Measurements from ENCODE around the gene IFT172.

Gene IFT172

DNA sequence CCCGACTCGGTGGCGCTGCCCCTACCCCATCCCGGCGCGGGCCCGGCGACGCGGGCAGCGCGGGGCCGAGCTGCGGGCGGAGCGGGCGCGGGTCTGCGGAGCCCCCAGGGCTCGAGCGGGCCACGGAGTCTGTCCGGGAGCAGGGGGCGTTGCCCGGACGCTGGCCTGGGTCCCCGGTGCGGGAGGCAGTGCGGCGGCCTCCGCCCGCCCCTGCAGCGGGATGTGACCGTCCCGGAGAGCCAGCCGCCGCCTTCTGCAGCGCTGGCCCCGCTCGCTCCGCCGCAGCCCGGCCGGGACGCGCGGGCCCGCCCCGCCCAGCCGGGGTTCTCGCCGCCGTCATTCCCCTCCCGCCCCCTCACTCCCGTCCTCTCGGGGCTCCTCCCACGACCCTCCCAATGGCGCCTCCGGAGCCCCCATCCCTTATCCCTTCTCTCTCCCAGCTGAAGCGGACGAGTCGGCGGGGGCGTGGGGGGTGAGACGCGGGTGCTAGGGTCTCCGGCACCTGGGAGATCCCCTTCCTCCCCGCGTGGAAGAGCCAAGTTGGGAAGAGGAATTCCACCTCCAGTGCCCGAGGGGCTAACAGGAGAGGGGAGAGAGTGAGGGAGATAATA, 5.5 kb upstream of the IFT172 start, which contains the start of gene FNDC4:
Gene FNDC4 (minus strand): TSS at position 257 of the 611 bp plus-strand sequence. CDS start 521 bp downstream, outside the sequence.
- DNase-seq (ENCODE audit: low read depth in 2 of 3, low spot score in 2 of 3) = no peak

DNA sequence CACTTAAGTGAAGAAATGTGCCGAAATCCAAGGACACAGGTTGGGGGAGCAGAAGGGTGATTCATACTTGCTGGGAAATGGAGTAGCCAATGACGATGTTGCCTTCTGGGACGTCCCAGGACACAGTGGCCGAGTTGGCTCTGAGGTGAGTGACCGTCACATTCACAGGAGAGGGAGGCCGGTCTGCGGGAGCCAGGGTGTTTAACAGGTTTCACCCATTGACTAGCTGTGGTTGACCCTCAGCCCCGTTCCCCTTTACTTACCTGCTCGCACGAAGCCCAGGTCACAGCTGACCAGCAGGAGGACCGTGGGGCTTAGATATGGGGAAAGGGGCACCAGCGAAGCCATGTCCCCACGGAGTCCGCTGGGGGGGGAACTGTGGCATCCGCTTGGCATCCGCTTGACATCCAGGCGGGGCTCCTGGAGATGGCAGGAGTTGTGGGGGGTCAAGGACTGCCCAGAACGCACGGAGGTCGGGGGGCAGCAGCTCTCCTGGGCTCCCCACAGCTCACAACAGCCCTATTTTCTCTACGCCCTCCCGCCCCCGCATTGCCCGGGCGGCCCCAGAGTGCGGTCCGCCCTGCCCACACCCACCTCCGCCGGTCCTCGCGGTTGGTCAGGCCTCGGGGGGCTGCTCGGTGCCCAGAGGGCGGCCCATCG, 4.9 kb upstream of the IFT172 start:
- DNase-seq (ENCODE audit: low read depth in 2 of 3, low spot score in 2 of 3) = no peak

- no peak for DNase-seq (ENCODE audit: low read depth in 2 of 3, low spot score in 2 of 3)
Measured at GRCh38 chr2:27493948-27494283, 4.4 kb upstream of the IFT172 start.

DNA sequence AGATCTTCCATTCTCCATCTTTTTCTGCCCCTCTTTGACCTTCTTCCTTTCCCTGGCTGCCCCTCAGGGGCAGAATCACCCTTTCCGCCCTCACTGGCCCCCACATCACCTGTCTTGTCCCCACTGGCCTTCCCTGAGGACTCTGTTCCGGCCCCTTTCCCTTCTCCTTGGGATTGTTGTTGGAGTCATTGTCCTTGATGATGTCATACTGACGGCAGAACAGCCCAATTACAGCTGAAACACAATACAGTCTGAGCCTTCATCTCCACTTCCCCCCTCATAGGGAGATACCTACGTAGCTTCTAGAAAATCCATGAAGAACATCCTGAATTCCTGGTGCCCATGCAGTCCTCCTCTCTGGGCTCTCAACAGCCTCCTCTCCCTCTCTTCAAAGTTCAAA, 3.0 kb upstream of the IFT172 start:
- no peak for DNase-seq (ENCODE audit: low read depth in 2 of 3, low spot score in 2 of 3)

DNA sequence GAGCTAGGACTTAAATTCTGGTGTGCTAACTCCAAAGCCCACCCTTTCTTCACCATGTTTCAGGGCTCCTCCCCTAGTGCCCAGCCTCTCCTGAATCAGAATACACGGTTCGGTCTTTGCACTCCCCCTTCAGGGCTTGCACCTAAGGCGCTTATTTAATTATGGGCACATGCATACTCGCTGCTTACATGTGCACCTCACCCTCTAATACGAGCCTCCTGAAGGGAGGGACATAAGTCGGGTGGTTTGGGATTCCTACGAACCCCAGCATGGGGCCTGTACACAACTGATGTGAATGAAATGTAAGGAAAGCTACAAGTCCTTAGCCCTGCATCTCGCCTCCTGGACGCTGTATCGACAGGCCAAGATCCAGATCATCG, 435 bp downstream of the IFT172 start:
- no peak for DNase-seq (ENCODE audit: low read depth in 2 of 3, low spot score in 2 of 3)

DNA sequence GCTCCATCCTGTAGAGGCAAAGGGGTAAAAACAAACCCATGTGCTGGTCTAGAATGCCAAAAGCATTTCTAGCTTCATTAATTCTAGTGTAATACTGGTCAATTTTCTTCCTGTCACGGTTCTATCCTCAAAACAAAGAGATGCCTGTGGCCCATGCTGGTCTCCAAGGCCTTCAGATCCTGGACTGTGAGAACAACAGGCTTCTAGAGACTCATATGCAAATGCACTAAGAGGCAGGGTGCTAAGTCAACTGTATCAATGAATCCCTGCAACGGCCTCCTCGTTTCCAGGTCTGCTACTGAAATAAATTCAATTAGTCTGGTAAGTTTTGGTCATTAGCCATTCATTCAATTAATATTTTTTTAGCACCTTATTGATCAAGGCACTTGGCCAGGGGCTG, 4.0 kb downstream of the IFT172 start:
- no peak for DNase-seq (ENCODE audit: low read depth in 2 of 3, low spot score in 2 of 3)

DNA sequence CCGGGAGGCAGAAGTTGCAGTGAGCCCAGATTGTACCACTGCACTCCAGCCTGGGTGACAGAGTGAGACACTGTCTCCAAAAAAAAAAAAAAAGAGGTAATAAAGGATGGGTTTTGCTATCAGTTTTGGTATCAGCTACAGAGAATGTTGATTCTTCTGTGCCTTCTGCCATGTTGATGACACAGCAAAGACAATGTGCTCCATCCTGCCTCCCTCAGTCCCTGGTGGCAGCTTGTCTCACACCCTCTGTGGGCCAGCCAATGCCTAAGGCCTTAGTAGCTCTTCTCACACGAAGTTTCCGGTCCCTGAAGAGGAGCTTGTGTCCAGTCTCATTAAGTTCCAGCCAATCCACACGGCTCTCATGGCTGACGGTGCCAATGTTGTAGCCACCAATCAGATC, 17.6 kb downstream of the IFT172 start:
- DNase-seq (ENCODE audit: low read depth in 2 of 3, low spot score in 2 of 3) = no peak

GRCh38 chr2:27464443-27464842, 25.1 kb downstream of the IFT172 start:
- DNase-seq (ENCODE audit: low read depth in 2 of 3, low spot score in 2 of 3) = no peak

DNA sequence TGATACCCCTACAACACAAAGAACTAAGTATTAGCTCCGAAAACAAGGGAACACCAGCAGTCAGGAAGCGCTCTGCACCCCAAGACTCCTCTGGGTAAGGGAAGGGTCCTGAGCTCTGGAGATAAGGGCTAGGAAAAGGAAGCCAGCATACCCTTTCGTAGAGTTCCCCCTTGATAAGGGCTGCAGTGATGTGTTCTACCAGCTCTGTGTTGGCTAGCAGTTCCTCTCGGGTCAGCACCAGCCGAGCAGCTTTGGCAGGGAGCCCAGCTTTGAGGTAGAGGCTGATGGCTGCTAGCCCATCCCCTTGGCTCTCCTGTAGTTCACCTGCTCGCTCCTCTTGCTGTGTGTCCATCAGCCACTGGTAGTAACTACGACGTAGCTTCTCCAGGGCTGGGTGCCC, 28.4 kb downstream of the IFT172 start:
- DNase-seq (ENCODE audit: low read depth in 2 of 3, low spot score in 2 of 3) = no peak

DNA sequence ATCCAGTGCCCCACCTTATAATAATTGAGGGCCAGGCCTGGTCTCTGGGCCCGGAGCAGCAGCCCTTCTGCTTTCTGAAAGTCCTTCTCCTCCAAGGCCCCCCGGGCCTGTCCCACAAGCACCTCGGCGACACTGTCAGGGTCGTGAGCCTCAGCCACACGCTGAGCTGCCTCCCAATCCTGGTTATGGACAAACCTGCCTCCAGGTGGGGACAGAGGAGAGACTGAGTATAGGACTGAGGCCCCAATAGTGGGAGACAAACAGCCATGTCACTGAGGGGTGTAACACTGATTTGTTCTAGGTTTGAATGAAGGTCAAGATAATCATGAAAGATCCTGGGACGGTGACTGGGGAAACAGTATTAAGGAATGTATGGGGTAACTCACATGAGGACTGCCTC, 35.6 kb downstream of the IFT172 start:
- no peak for DNase-seq (ENCODE audit: low read depth in 2 of 3, low spot score in 2 of 3)

DNA sequence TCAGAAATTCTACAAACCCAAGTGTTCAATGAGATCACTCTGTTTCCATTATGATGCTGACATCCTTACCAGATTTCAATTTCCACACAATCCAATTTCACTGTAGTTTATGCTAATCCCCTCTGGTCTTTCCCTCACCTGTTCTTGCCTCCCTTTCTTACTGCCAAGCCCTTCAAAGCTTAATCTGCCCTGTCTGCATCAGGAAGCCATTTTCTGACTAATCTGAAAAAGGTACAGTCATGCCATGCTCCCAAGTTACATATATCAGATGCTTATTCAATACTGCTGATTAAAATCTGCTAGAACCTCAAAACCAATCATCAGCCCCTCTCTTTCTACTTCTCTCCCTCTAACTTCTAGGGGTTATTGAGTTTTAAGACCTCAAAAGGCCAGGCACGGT, 38.4 kb downstream of the IFT172 start:
- no peak for DNase-seq (ENCODE audit: low read depth in 2 of 3, low spot score in 2 of 3)

GRCh38 chr2:27448381-27448780, 41.2 kb downstream of the IFT172 start:
- no peak for DNase-seq (ENCODE audit: low read depth in 2 of 3, low spot score in 2 of 3)

DNA sequence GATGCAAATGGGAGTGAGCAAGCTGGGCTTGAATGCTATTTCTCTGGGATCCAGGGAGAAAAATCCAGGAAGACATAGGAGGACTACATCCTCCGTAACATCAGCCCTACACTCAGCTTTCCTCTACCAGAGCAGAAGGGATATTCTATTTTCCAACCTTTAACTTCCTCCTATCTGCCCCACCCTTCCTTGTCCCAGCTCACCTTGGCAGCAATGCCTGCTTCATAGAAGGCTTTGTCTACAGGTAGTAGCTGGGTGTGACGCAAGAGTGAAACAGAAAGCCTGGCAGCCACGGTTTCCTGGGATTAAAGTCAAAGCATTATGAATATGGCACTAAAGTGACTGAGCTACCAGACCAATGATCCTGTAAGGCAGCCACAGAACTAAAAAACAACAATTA, 43.5 kb downstream of the IFT172 start:
- DNase-seq (ENCODE audit: low read depth in 2 of 3, low spot score in 2 of 3) = no peak

GRCh38 chr2:27445615-27446014, 43.9 kb downstream of the IFT172 start:
- DNase-seq (ENCODE audit: low read depth in 2 of 3, low spot score in 2 of 3) = no peak

- DNase-seq (ENCODE audit: low read depth in 2 of 3, low spot score in 2 of 3) = no peak
Measured at GRCh38 chr2:27445155-27445554, 44.4 kb downstream of the IFT172 start.

DNA sequence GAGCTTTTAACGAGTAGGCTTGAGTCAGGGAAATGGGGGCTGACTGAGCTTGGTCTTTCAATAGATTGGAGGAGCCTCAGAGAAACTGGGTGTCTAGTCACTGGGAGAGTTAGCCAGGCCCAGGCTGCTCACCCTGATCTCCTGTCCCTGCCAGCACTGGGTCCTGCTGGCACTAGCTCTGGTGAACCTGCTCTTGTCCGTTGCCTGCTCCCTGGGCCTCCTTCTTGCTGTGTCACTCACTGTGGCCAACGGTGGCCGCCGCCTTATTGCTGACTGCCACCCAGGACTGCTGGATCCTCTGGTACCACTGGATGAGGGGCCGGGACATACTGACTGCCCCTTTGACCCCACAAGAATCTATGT, 46.6 kb downstream of the IFT172 start:
- DNase-seq (ENCODE audit: low read depth in 2 of 3, low spot score in 2 of 3) = no peak

DNA sequence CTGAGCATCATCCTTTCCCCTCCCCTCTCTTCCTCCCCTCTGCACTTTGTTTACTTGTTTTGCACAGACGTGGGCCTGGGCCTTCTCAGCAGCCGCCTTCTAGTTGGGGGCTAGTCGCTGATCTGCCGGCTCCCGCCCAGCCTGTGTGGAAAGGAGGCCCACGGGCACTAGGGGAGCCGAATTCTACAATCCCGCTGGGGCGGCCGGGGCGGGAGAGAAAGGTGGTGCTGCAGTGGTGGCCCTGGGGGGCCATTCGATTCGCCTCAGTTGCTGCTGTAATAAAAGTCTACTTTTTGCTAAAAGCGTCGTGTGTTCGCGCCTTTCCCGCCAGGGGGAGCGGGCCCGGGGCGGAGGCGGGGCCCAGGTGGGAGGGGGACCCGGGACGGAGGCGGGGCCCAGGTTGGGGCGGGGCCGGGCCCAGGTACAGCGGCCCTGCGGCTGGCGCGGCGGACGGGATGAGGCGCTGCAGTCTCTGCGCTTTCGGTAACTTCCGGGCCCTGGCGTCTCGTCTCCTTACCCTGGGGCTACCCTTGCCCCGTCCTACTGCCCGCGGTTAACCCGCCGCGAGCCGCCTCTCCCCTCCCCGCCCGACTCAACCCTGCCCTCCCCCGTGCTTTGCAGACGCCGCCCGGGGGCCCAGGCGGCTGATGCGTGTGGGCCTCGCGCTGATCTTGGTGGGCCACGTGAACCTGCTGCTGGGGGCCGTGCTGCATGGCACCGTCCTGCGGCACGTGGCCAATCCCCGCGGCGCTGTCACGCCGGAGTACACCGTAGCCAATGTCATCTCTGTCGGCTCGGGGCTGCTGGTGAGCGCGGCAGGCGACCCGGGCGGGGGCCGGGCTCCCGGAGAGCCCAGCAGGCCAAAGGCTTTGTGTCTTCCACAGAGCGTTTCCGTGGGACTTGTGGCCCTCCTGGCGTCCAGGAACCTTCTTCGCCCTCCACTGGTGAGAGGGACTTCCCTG, 47.3 kb downstream of the IFT172 start, which contains the start of gene KRTCAP3:
Gene KRTCAP3 (plus strand): TSS at position 424 of the 962 bp plus-strand sequence. CDS start 32 bp downstream, at position 456.
- no peak for DNase-seq (ENCODE audit: low read depth in 2 of 3, low spot score in 2 of 3)

- no peak for DNase-seq (ENCODE audit: low read depth in 2 of 3, low spot score in 2 of 3)
Measured at GRCh38 chr2:27441226-27441926, 48.2 kb downstream of the IFT172 start.

- DNase-seq (ENCODE audit: low read depth in 2 of 3, low spot score in 2 of 3) = no peak
Measured at GRCh38 chr2:27435628-27436027, 53.9 kb downstream of the IFT172 start.

GRCh38 chr2:27431395-27431794, 58.1 kb downstream of the IFT172 start:
- DNase-seq (ENCODE audit: low read depth in 2 of 3, low spot score in 2 of 3) = no peak

DNA sequence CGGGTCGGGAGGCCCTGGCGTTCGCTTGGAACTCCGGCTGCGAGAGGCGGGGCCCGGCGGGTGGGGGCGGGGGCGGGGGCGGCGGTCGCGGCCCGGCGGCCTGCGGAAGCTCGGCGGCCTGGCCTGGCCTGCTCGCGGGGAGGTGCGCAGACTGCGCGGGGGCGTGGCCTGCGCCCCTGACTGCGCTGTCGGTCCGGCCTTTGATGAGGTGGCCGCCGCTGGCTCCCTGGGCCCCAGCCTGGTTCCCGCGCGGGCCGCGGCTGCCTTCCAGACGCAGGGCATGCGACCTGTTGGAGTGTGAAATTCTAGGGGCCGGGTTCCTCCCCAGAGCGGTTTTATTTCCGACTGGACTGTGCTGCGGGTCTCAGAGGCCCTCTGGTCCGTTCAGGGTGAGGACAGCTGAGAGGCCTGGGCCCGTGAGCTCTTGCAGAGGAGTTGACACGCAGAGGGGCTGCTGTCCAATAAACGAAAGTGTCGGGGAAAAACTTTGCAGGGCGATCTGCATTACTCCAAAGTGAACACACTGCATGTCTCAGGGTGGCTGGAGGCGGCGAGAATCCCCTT, 60.5 kb downstream of the IFT172 start:
- DNase-seq (ENCODE audit: low read depth in 2 of 3, low spot score in 2 of 3) = peak; percentile 42 to 72 (median 59)
